ENCODE measurements around the gene SPG11. TPM values are rescaled to one million over a fixed set of nuclear protein-coding genes. Genes with fewer than 3 reads are reported as not detected.

Gene SPG11
- total RNA-seq, 1 donor from 2014 or later = 63.3 TPM

- H3K27me3 ChIP-seq (ENCODE audit: control insufficient read depth, insufficient read depth, low read length) = no peaks in the 10 kb centered on the region
- H3K36me3 ChIP-seq (ENCODE audit: control insufficient read depth, insufficient read depth, low read length) = no peaks in the 10 kb centered on the region
- no peak for TF ChIP-seq CTCF (IDR thresholded peaks at IDR 0.05; ENCODE audit: insufficient read depth, low read length, poor library complexity, severe bottlenecking)
- DNase-seq (ENCODE audit: low read depth) = no peak
- no peak overlapping the region for H3K4me3 ChIP-seq (ENCODE audit: low read depth, low read length)
Measured at GRCh38 chr15:44667039-44667360, 3.5 kb upstream of the SPG11 start.

- no peaks in the 10 kb centered on the region for H3K27me3 ChIP-seq (ENCODE audit: control insufficient read depth, insufficient read depth, low read length)
- H3K4me3 ChIP-seq (ENCODE audit: low read depth, low read length) = no peak overlapping the region
- no peaks in the 10 kb centered on the region for H3K36me3 ChIP-seq (ENCODE audit: control insufficient read depth, insufficient read depth, low read length)
- no peak for TF ChIP-seq CTCF (IDR thresholded peaks at IDR 0.05; ENCODE audit: insufficient read depth, low read length, poor library complexity, severe bottlenecking)
- no peak for DNase-seq (ENCODE audit: low read depth)
Measured at GRCh38 chr15:44666210-44667038, 3.0 kb upstream of the SPG11 start.

- DNase-seq (ENCODE audit: low read depth) = no peak
- no peak for TF ChIP-seq CTCF (IDR thresholded peaks at IDR 0.05; ENCODE audit: insufficient read depth, low read length, poor library complexity, severe bottlenecking)
- H3K36me3 ChIP-seq (ENCODE audit: control insufficient read depth, insufficient read depth, low read length) = no peaks in the 10 kb centered on the region
- peak overlapping the region; percentile 90 for H3K4me3 ChIP-seq (ENCODE audit: low read depth, low read length)
- H3K27me3 ChIP-seq (ENCODE audit: control insufficient read depth, insufficient read depth, low read length) = no peaks in the 10 kb centered on the region
Measured at GRCh38 chr15:44662478-44663409, 718 bp downstream of the SPG11 start.

- H3K36me3 ChIP-seq (ENCODE audit: control insufficient read depth, insufficient read depth, low read length) = no peaks in the 10 kb centered on the region
- no peaks in the 10 kb centered on the region for H3K27me3 ChIP-seq (ENCODE audit: control insufficient read depth, insufficient read depth, low read length)
- no peak for TF ChIP-seq CTCF (IDR thresholded peaks at IDR 0.05; ENCODE audit: insufficient read depth, low read length, poor library complexity, severe bottlenecking)
- DNase-seq (ENCODE audit: low read depth) = no peak
- H3K4me3 ChIP-seq (ENCODE audit: low read depth, low read length) = no peak overlapping the region
Measured at GRCh38 chr15:44661576-44661975, 1.9 kb downstream of the SPG11 start.

GRCh38 chr15:44659056-44659455, 4.4 kb downstream of the SPG11 start:
- H3K27me3 ChIP-seq (ENCODE audit: control insufficient read depth, insufficient read depth, low read length) = no peaks in the 10 kb centered on the region
- H3K4me3 ChIP-seq (ENCODE audit: low read depth, low read length) = no peak overlapping the region
- no peak for DNase-seq (ENCODE audit: low read depth)
- no peaks in the 10 kb centered on the region for H3K36me3 ChIP-seq (ENCODE audit: control insufficient read depth, insufficient read depth, low read length)
- TF ChIP-seq CTCF (IDR thresholded peaks at IDR 0.05; ENCODE audit: insufficient read depth, low read length, poor library complexity, severe bottlenecking) = no peak

Measured in kidney epithelial cell (primary cell).